ENCODE results near the gene SYTL3.

DNA sequence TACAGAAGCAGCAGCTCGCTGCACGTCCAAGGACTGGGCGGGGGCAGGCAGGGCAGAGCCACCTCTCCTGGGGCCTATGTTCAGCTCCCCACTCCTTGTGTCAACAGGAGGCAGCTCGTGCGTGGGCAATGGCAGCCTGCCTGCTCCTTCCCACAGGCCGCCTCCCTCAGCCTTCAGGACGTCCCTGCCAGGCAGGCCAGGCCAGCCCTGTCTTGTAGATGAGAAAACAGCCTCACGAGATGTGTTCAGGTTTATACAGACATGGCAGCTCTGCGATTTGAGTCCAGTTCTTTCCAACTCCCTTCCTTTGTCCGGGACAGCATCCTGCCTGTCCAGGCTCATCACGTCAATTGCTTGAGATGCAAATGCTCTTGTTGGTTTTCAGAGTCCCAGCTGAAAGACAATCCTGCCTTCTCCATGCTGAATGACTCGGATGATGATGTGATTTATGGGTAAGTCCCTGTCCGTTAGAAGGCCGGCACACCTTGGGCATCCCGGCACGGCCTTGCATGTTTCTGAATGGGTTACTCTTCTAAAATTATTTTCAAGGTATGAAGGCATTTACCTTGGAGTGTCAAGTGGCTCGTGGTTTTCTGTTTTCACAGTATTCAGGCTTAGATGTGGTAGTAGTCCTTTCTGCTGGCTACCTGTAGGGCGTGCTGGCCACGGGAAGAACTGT, 18.8 kb upstream of the SYTL3 start:
- TF ChIP-seq MXI1 (IDR thresholded peaks at IDR 0.05; ENCODE audit: low read depth, low read length) (no peak), EZH2phosphoT487 (IDR thresholded peaks at IDR 0.05; ENCODE audit: borderline replicate concordance, low read depth) (no peak), YY1 (IDR thresholded peaks at IDR 0.05; ENCODE audit: low read depth) (no peak), EP300 (IDR thresholded peaks at IDR 0.05; ENCODE audit: borderline replicate concordance in 1 of 2, low read depth in 1 of 2, low read length in 1 of 2) (no peak)
- TF ChIP-seq, protein P1, sequence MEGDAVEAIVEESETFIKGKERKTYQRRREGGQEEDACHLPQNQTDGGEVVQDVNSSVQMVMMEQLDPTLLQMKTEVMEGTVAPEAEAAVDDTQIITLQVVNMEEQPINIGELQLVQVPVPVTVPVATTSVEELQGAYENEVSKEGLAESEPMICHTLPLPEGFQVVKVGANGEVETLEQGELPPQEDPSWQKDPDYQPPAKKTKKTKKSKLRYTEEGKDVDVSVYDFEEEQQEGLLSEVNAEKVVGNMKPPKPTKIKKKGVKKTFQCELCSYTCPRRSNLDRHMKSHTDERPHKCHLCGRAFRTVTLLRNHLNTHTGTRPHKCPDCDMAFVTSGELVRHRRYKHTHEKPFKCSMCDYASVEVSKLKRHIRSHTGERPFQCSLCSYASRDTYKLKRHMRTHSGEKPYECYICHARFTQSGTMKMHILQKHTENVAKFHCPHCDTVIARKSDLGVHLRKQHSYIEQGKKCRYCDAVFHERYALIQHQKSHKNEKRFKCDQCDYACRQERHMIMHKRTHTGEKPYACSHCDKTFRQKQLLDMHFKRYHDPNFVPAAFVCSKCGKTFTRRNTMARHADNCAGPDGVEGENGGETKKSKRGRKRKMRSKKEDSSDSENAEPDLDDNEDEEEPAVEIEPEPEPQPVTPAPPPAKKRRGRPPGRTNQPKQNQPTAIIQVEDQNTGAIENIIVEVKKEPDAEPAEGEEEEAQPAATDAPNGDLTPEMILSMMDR (IDR thresholded peaks at IDR 0.05): no peak
